ENCODE data around the gene SORCS1. TPM values are rescaled to one million over a fixed set of nuclear protein-coding genes. Genes with fewer than 3 reads are reported as not detected.

SORCS1 gene
- total RNA-seq, 4 donors from 2014 or later = 7.1 to 16.7 (median 10.7) TPM

- Histone ChIP-seq H3K27me3 (no peaks in the 10 kb centered on the region), H3K4me1 (no peaks in the 10 kb centered on the region), H3K36me3 (no peaks in the 10 kb centered on the region), H3K27ac (replicated peaks in 1 of 4) (no peak overlapping the region), H3K9me3 (no peaks in the 10 kb centered on the region), H3K4me3 (no peak overlapping the region)
- intact Hi-C loops (cut with DNase I) = no loop called here
- WGBS = 53% methylated on average over 2 of the region's 2 CpGs
- TF ChIP-seq POLR2A (IDR thresholded peaks at IDR 0.05; ENCODE audit: low read depth) = no peak
- no peak for TF ChIP-seq POLR2AphosphoS5 (IDR thresholded peaks at IDR 0.05)
- TF ChIP-seq EP300 (IDR thresholded peaks at IDR 0.05) = no peak
- no peak for TF ChIP-seq CTCF (IDR thresholded peaks at IDR 0.05)
- DNase-seq (ENCODE audit: extremely low spot score) = no peak
These were observed 327.4 kb downstream of the SORCS1 start for GRCh38 chr10:106836933-106837663.

DNA sequence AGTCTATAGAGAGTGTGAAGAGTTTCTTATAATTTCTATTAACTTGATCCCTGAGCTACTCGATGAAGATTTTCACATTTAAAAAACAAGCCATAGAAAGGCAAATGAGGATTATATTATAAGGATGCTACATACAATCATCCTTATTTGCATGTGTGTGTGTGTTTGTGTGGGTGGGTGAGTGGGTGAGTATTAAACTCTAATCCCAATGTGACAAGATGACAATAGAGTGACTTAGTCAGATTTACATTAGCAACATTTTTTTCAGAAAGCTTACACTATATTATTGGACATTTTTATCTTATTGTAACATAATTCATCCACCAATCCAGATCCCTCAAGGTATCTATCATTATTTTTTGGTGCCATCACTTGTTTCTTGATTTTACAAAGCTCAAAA, 331.7 kb downstream of the SORCS1 start:
- 89% methylated on average over 1 of the region's 1 CpG for WGBS
- Histone ChIP-seq H3K27me3 (no peaks in the 10 kb centered on the region), H3K4me3 (no peak overlapping the region), H3K27ac (replicated peaks in 1 of 4) (no peak overlapping the region), H3K36me3 (no peaks in the 10 kb centered on the region), H3K9me3 (no peaks in the 10 kb centered on the region), H3K4me1 (no peaks in the 10 kb centered on the region)
- no peak for DNase-seq (ENCODE audit: extremely low spot score)
- TF ChIP-seq POLR2A (IDR thresholded peaks at IDR 0.05; ENCODE audit: low read depth) (no peak), CTCF (IDR thresholded peaks at IDR 0.05) (no peak), POLR2AphosphoS5 (IDR thresholded peaks at IDR 0.05) (no peak), EP300 (IDR thresholded peaks at IDR 0.05) (no peak)
- intact Hi-C loops (cut with DNase I) = no loop called here

DNA sequence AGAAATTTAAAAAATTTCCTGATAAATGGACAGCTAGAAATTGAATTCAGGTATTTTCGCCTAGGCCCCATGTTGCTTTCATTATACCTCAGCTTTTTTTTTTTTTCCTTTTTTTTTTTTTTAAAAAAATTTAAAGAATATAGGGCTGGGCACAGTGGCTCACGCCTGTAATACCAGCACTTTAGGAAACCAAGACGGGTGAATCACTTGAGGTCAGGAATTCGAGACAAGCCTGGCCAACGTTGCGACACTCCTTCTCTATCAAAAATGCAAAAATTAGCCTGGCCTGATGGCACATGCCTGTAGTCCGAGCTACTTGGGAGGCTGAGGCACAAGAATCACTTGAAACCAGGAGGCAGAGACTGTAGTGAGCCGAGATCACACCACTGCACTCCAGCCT, 334.0 kb downstream of the SORCS1 start:
- no peak for DNase-seq (ENCODE audit: extremely low spot score)
- 85% methylated on average over 8 of the region's 8 CpGs for WGBS
- no peak overlapping the region for H3K4me3 ChIP-seq
- peaks cover 6 to 16% (median 15%) of the 10 kb centered on the region in 4 donors for H3K4me1 ChIP-seq
- intact Hi-C loops (cut with DNase I) = no loop called here
- H3K9me3 ChIP-seq = no peaks in the 10 kb centered on the region
- H3K36me3 ChIP-seq = no peaks in the 10 kb centered on the region
- H3K27ac ChIP-seq (replicated peaks in 1 of 4) = no peak overlapping the region
- TF ChIP-seq POLR2AphosphoS5 (IDR thresholded peaks at IDR 0.05) (no peak), EP300 (IDR thresholded peaks at IDR 0.05) (no peak), CTCF (IDR thresholded peaks at IDR 0.05) (no peak), POLR2A (IDR thresholded peaks at IDR 0.05; ENCODE audit: low read depth) (no peak)
- no peaks in the 10 kb centered on the region for H3K27me3 ChIP-seq

DNA sequence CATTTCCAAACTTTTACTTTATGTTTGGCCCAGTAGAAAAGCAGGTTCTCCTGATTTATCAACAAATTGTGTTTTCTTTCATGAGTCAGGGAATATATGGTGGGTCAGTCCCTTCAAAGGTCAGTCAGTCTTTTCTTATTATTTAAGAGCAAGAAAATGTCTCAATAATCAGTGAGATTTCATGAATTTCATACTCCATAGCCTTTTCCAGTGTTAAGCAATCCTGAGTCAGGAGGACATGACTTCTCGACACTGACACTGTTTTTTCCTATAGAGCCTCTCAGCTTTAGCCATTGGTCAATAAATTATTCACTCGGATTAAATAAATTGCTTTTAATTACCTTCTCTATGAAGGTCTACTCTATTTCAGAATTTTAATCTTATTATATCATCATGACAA, 334.5 kb downstream of the SORCS1 start:
- H3K36me3 ChIP-seq = no peaks in the 10 kb centered on the region
- TF ChIP-seq POLR2AphosphoS5 (IDR thresholded peaks at IDR 0.05) = no peak
- no peak for TF ChIP-seq EP300 (IDR thresholded peaks at IDR 0.05)
- no peak for TF ChIP-seq POLR2A (IDR thresholded peaks at IDR 0.05; ENCODE audit: low read depth)
- TF ChIP-seq CTCF (IDR thresholded peaks at IDR 0.05) = no peak
- 85% methylated on average over 2 of the region's 2 CpGs for WGBS

GRCh38 chr10:106826716-106827115, 337.8 kb downstream of the SORCS1 start:
- H3K4me3 ChIP-seq = no peak overlapping the region
- H3K27ac ChIP-seq (replicated peaks in 1 of 4) = no peak overlapping the region
- TF ChIP-seq POLR2AphosphoS5 (IDR thresholded peaks at IDR 0.05) (no peak), EP300 (IDR thresholded peaks at IDR 0.05) (no peak), CTCF (IDR thresholded peaks at IDR 0.05) (no peak), POLR2A (IDR thresholded peaks at IDR 0.05; ENCODE audit: low read depth) (no peak)
- H3K4me1 ChIP-seq = peaks cover 6 to 18% (median 17%) of the 10 kb centered on the region in 4 donors
- no peaks in the 10 kb centered on the region for H3K9me3 ChIP-seq
- H3K36me3 ChIP-seq = no peaks in the 10 kb centered on the region
- no peaks in the 10 kb centered on the region for H3K27me3 ChIP-seq
- 40% methylated on average over 1 of the region's 1 CpG for WGBS
- intact Hi-C loops (cut with DNase I) = no loop called here
- no peak for DNase-seq (ENCODE audit: extremely low spot score)

More for the DNA sequence above, 334.5 kb downstream of the SORCS1 start:
- Histone ChIP-seq H3K27me3 (no peaks in the 10 kb centered on the region), H3K27ac (replicated peaks in 1 of 4) (no peak overlapping the region), H3K9me3 (no peaks in the 10 kb centered on the region), H3K4me3 (no peak overlapping the region), H3K4me1 (peaks cover 6 to 18% (median 17%) of the 10 kb centered on the region in 4 donors)
- no peak for DNase-seq (ENCODE audit: extremely low spot score)
- intact Hi-C loops (cut with DNase I) = no loop called here

Measured in esophagus muscularis mucosa (tissue), 4 donors.